Vagina (tissue), 2 donors: ENCODE measurements around the gene PHIP. TPM values are rescaled to one million over a fixed set of nuclear protein-coding genes. Genes with fewer than 3 reads are reported as not detected.

Experiments used
- DNase-seq, 2 donors: peaks; one replicate each; pipeline ENCODE4 v3.0.0-alpha.2; 2017; ENCODE audit errors: extremely low spot score in 2 of 2
- H3K27ac ChIP-seq: fragments of 200-600 bp; sonication (generic); one replicate; pipeline ENCODE4 v1.5.1; 2019
- H3K27me3 ChIP-seq: fragments of 200-600 bp; sonication (generic); one replicate; pipeline ENCODE4 v1.5.1; 2019
- H3K36me3 ChIP-seq, 2 donors: fragments of 200-600 bp; sonication (generic); one replicate each; pipeline ENCODE4 v1.5.1; 2017 to 2019
- H3K4me1 ChIP-seq: fragments of 200-600 bp; sonication (generic); one replicate; pipeline ENCODE4 v1.5.1; 2019
- H3K4me3 ChIP-seq, 2 donors: fragments of 200-600 bp; sonication (generic); 1 replicate in 1 of 2; 2 replicates in 1 of 2; pipeline ENCODE4 v1.5.1; 2016 to 2019
- H3K9me3 ChIP-seq: fragments of 200-600 bp; sonication (generic); one replicate; pipeline ENCODE4 v1.5.1; 2019
- CTCF ChIP-seq, 3 experiments: fragments of 450-650 bp in 2 of 3; fragments of 200-600 bp in 1 of 3; sonication (generic) in 1 of 3; IDR thresholded peaks; one replicate each; pipeline ENCODE4 v1.5.1; 2017 to 2019; ENCODE audit warnings: antibody characterized with exemption in 3 of 3, mild to moderate bottlenecking in 2 of 3, moderate library complexity in 2 of 3
- POLR2A ChIP-seq, 2 donors: fragments of 450-650 bp; IDR thresholded peaks; one replicate each; pipeline ENCODE4 v1.6.1; 2017; ENCODE audit warnings: antibody characterized with exemption in 2 of 2, mild to moderate bottlenecking in 2 of 2, moderate library complexity in 2 of 2
- POLR2AphosphoS5 ChIP-seq, 2 donors: sonication (generic); formaldehyde crosslinking; IDR thresholded peaks; one replicate each; pipeline ENCODE4 v1.9.0; 2017; ENCODE audit warnings: antibody characterized with exemption in 2 of 2, mild to moderate bottlenecking in 2 of 2, low read depth in 1 of 2; ENCODE audit not compliant: insufficient read depth in 1 of 2
- intact Hi-C: fragments of 100-400 bp; cut with DNase I; formaldehyde crosslinking; loops from one replicate; pipeline ENCODE4 v1.15.1; 2023
- total RNA-seq: library from RNA; depleted of rRNA; stranded (reverse); fragments of >200 nt; gene quantifications from one replicate; pipeline ENCODE4 v1.2.3, GENCODE V29; 2016

Gene PHIP
- total RNA-seq, 1 donor from 2014 or later = 32.9 TPM

DNA sequence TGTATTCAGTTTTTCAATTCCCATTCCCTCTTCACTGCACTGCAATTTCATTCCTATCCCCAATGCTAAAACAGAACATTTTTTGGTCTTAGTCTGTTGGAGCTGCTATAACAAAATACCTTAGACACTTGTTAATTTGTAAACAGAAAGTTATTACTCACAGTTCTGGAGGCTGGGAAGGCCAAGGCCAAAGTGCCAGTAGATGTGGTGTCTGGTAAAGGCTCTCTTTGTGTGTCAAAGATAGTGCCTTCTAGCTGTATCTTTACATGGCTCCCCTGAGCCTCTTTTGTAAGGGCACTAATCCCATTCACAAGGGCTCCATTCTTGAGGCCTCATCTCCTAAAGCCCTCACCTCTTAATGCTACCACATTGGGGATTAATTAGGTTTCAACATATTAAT lies 40.0 kb downstream of the PHIP start:
- Histone ChIP-seq H3K36me3 (peaks cover 0 to 9% of the 10 kb centered on the region in 2 donors), H3K27me3 (no peaks in the 10 kb centered on the region), H3K4me3 (no peak overlapping the region), H3K4me1 (no peaks in the 10 kb centered on the region), H3K9me3 (no peaks in the 10 kb centered on the region), H3K27ac (no peak overlapping the region)
- no peak for DNase-seq
- no peak for TF ChIP-seq POLR2AphosphoS5 (IDR thresholded peaks at IDR 0.05; ENCODE audit: insufficient read depth in 1 of 2, low read depth in 1 of 2)
- no peak for TF ChIP-seq POLR2A (IDR thresholded peaks at IDR 0.05)
- TF ChIP-seq CTCF (IDR thresholded peaks at IDR 0.05) = no peak
- intact Hi-C loops = no loop called here

DNA sequence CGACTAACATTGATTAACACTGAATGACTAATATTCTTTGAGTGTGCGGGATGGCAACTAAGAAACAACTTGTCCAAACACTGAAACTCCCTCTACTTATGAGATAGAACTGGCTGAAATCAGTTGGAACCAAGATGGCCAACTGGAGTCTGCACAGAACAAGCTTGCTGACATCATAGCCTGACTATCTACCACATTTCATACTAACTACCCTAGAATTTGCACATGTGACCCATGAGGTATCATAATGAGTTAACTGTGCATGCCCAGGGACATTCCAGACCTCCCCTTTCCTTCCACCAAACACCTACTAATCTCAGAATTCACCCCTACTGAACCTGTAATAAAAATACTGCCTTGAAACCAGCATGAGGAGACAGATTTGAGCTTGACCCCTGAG lies 43.2 kb downstream of the PHIP start:
- intact Hi-C loops = no loop called here
- Histone ChIP-seq H3K4me3 (no peak overlapping the region), H3K27me3 (no peaks in the 10 kb centered on the region), H3K27ac (no peak overlapping the region), H3K4me1 (peaks cover 13% of the 10 kb centered on the region), H3K36me3 (peaks cover 0 to 9% of the 10 kb centered on the region in 2 donors), H3K9me3 (no peaks in the 10 kb centered on the region)
- DNase-seq = no peak
- TF ChIP-seq CTCF (IDR thresholded peaks at IDR 0.05) = no peak
- no peak for TF ChIP-seq POLR2AphosphoS5 (IDR thresholded peaks at IDR 0.05; ENCODE audit: insufficient read depth in 1 of 2, low read depth in 1 of 2)
- TF ChIP-seq POLR2A (IDR thresholded peaks at IDR 0.05) = no peak

- peaks cover 0 to 8% of the 10 kb centered on the region in 2 donors for H3K36me3 ChIP-seq
- no peak for DNase-seq
- H3K27ac ChIP-seq = no peak overlapping the region
- H3K4me1 ChIP-seq = peaks cover 13% of the 10 kb centered on the region
- H3K27me3 ChIP-seq = no peaks in the 10 kb centered on the region
- no peak overlapping the region for H3K4me3 ChIP-seq
- TF ChIP-seq POLR2A (IDR thresholded peaks at IDR 0.05) (no peak), POLR2AphosphoS5 (IDR thresholded peaks at IDR 0.05; ENCODE audit: insufficient read depth in 1 of 2, low read depth in 1 of 2) (no peak), CTCF (IDR thresholded peaks at IDR 0.05) (no peak)
- intact Hi-C loops = no loop called here
- no peaks in the 10 kb centered on the region for H3K9me3 ChIP-seq
These were observed 44.8 kb downstream of the PHIP start for GRCh38 chr6:79033279-79033678.

- no peaks in the 10 kb centered on the region for H3K27me3 ChIP-seq
- H3K9me3 ChIP-seq = no peaks in the 10 kb centered on the region
- no peak overlapping the region for H3K4me3 ChIP-seq
- peaks cover 13% of the 10 kb centered on the region for H3K4me1 ChIP-seq
- intact Hi-C loops = no loop called here
- no peak for DNase-seq
- no peaks in the 10 kb centered on the region for H3K36me3 ChIP-seq
- H3K27ac ChIP-seq = no peak overlapping the region
- TF ChIP-seq POLR2AphosphoS5 (IDR thresholded peaks at IDR 0.05; ENCODE audit: insufficient read depth in 1 of 2, low read depth in 1 of 2) (no peak), POLR2A (IDR thresholded peaks at IDR 0.05) (no peak), CTCF (IDR thresholded peaks at IDR 0.05) (no peak)
These were observed 46.0 kb downstream of the PHIP start for GRCh38 chr6:79031821-79032590.

- H3K4me1 ChIP-seq = peaks cover 13% of the 10 kb centered on the region
- TF ChIP-seq CTCF (IDR thresholded peaks at IDR 0.05) = no peak
- no peak for TF ChIP-seq POLR2A (IDR thresholded peaks at IDR 0.05)
- TF ChIP-seq POLR2AphosphoS5 (IDR thresholded peaks at IDR 0.05; ENCODE audit: insufficient read depth in 1 of 2, low read depth in 1 of 2) = no peak
- H3K4me3 ChIP-seq = no peak overlapping the region
- no peak overlapping the region for H3K27ac ChIP-seq
- no peaks in the 10 kb centered on the region for H3K36me3 ChIP-seq
- DNase-seq = no peak
- no peaks in the 10 kb centered on the region for H3K9me3 ChIP-seq
- intact Hi-C loops = no loop called here
- H3K27me3 ChIP-seq = no peaks in the 10 kb centered on the region
These were observed 47.5 kb downstream of the PHIP start for GRCh38 chr6:79030511-79030910.
